Mesothelial cell of epicardium (in vitro differentiated cells): Measurements from ENCODE around the gene USP9X. TPM values are rescaled to one million over a fixed set of nuclear protein-coding genes. Genes with fewer than 3 reads are reported as not detected.
A peak's percentile ranks its signal among the peaks of the same experiment; 100 is the strongest.

Source experiments
- DNase-seq, 2 experiments: peaks; one replicate each; pipeline ENCODE4 v3.0.0; 2021; ENCODE audit warnings: low spot score in 2 of 2; ENCODE audit not compliant: unreplicated experiment in 2 of 2
- H3K27ac Mint-ChIP-seq: 2 replicates; pipeline ENCODE4 v1.8.0; 2021; ENCODE audit warnings: mixed read lengths
- H3K27me3 Mint-ChIP-seq: 2 replicates; pipeline ENCODE4 v1.8.0; 2021; ENCODE audit warnings: low read depth, mixed read lengths
- H3K36me3 Mint-ChIP-seq: 2 replicates; pipeline ENCODE4 v1.8.0; 2021; ENCODE audit warnings: mixed read lengths
- H3K4me1 Mint-ChIP-seq: 2 replicates; pipeline ENCODE4 v1.8.0; 2021; ENCODE audit warnings: mixed read lengths
- H3K4me3 Mint-ChIP-seq: 2 replicates; pipeline ENCODE4 v1.8.0; 2021; ENCODE audit warnings: mild to moderate bottlenecking, moderate library complexity, mixed read lengths
- H3K9me3 Mint-ChIP-seq: 2 replicates; pipeline ENCODE4 v1.8.0; 2021; ENCODE audit warnings: mixed read lengths
- total RNA-seq: library from RNA; stranded (reverse); gene quantifications from 3 replicates; pipeline ENCODE4 v1.2.1, GENCODE V29; 2021
- TF ChIP-seq, protein P1 (sequence below): fragments of 200-600 bp; sonication (generic); IDR thresholded peaks from one replicate; pipeline ENCODE4 v1.5.0; 2021; ENCODE audit warnings: antibody characterized with exemption; ENCODE audit not compliant: unreplicated experiment

USP9X gene
- total RNA-seq, 1 donor from 2014 or later, result 91.6 TPM

GRCh38 chrX:41127477-41128192 lies 42.4 kb downstream of the USP9X start:
- H3K36me3 Mint-ChIP-seq, result peaks cover 17% of the 10 kb centered on the region
- DNase-seq, result no peak
- TF ChIP-seq, protein P1, sequence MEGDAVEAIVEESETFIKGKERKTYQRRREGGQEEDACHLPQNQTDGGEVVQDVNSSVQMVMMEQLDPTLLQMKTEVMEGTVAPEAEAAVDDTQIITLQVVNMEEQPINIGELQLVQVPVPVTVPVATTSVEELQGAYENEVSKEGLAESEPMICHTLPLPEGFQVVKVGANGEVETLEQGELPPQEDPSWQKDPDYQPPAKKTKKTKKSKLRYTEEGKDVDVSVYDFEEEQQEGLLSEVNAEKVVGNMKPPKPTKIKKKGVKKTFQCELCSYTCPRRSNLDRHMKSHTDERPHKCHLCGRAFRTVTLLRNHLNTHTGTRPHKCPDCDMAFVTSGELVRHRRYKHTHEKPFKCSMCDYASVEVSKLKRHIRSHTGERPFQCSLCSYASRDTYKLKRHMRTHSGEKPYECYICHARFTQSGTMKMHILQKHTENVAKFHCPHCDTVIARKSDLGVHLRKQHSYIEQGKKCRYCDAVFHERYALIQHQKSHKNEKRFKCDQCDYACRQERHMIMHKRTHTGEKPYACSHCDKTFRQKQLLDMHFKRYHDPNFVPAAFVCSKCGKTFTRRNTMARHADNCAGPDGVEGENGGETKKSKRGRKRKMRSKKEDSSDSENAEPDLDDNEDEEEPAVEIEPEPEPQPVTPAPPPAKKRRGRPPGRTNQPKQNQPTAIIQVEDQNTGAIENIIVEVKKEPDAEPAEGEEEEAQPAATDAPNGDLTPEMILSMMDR, result no peak

DNA sequence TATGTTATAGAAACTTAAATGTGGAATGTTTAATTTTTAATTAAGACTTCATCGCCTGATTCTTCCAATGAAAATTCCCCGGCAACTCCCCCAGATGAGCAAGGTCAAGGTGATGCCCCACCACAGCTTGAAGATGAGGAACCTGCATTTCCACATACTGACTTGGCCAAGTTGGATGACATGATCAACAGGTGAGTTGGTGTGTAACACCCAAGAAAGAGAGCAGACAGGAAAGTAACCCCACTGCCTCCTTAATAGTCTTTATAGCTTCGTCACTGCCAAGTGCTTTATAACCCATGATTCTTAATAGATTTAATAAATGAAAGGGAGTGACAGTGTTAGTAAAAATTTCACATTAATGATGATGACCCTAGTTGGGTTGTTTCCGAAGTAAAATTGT lies 43.7 kb downstream of the USP9X start:
- Mint-ChIP-seq H3K9me3 (peaks cover 10% of the 10 kb centered on the region), H3K27ac (no peak overlapping the region), H3K27me3 (no peaks in the 10 kb centered on the region), H3K4me1 (peaks cover 3% of the 10 kb centered on the region), H3K4me3 (no peak overlapping the region), H3K36me3 (peaks cover 21% of the 10 kb centered on the region)
- TF ChIP-seq, protein P1, result no peak
- no peak for DNase-seq

More at GRCh38 chrX:41127477-41128192, 42.4 kb downstream of the USP9X start:
- Mint-ChIP-seq H3K4me1 (peaks cover 4% of the 10 kb centered on the region), H3K9me3 (peaks cover 11% of the 10 kb centered on the region), H3K27ac (no peak overlapping the region), H3K4me3 (no peak overlapping the region), H3K27me3 (no peaks in the 10 kb centered on the region)

DNA sequence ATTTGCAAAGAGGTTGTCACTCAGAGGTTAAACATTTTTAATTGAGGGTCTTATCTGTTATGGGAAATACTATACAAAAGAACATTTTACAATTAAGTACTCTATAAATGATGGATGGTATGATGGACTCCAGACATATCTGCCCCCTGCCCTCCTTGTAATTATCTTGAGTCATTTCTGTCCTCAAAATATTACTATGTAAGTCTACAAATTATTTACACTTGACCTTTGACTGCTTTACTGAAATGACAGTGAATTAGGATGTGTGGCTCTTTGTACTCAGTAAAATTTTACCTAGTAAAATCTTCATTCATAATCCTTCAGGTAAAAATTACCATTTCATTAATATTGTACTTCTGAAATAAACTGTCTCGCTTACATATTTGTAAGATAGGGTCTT lies 46.5 kb downstream of the USP9X start:
- H3K27ac Mint-ChIP-seq, result no peak overlapping the region
- no peaks in the 10 kb centered on the region for H3K27me3 Mint-ChIP-seq
- peaks cover 12% of the 10 kb centered on the region for H3K9me3 Mint-ChIP-seq
- no peak for DNase-seq
- H3K4me3 Mint-ChIP-seq, result no peak overlapping the region
- peaks cover 29% of the 10 kb centered on the region for H3K36me3 Mint-ChIP-seq
- peaks cover 3% of the 10 kb centered on the region for H3K4me1 Mint-ChIP-seq
- TF ChIP-seq, protein P1, result no peak

DNA sequence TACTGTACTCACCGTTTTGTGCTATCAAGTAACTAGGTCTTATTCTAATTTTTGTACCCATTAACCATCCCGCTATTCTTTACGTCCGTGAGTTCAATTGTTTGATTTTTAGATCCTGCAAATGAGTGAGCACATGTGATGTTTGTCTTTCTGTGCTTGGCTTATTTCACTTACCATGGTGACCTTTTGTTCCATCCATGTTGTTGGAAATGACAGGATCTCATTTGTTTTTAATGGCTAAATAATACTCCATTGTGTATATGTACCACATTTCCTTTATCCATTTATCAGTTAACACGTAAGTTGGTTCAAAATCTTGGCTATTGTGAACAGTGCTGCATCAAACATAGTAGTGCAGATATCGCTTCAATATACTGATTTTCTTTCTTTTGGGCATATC lies 48.3 kb downstream of the USP9X start:
- Mint-ChIP-seq H3K27me3 (no peaks in the 10 kb centered on the region), H3K4me3 (no peak overlapping the region), H3K9me3 (peaks cover 12% of the 10 kb centered on the region), H3K36me3 (peaks cover 31% of the 10 kb centered on the region), H3K27ac (no peak overlapping the region), H3K4me1 (no peaks in the 10 kb centered on the region)
- no peak for DNase-seq
- TF ChIP-seq, protein P1, result no peak

- Mint-ChIP-seq H3K36me3 (peaks cover 23% of the 10 kb centered on the region), H3K4me1 (no peaks in the 10 kb centered on the region), H3K27ac (no peak overlapping the region), H3K27me3 (no peaks in the 10 kb centered on the region), H3K4me3 (no peak overlapping the region), H3K9me3 (peaks cover 12% of the 10 kb centered on the region)
- no peak for DNase-seq
- TF ChIP-seq, protein P1, result peak; percentile 64
Measured at GRCh38 chrX:41137589-41137988, 52.3 kb downstream of the USP9X start.
